IPS-NIHi7 (cell line): ENCODE data around the gene SAG.

Experiments
- DNase-seq: peaks from one replicate; pipeline ENCODE4 v3.0.0; 2012; ENCODE audit warnings: mixed read lengths; ENCODE audit errors: extremely low spot score

Gene SAG

DNA sequence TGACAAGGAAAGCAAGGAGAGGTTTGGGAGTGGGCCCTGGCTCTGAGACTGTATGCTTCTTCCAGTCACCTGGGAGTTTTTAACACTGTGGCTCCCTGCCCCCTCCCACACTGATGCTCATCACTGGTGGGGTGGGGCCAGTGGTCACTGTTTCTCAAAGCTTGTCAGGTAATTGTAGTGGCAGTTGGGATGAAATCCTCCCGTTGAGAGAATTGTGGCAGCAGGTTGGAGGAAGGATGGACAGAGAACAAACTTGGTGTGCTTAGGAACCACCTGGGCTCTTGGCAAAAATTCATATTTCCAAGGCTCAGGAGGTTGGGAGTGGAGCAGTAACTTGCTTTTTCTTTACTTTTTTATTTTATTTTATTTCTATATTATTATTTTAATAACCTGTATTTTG, 71.8 kb downstream of the SAG start:
- DNase-seq: no peak

DNA sequence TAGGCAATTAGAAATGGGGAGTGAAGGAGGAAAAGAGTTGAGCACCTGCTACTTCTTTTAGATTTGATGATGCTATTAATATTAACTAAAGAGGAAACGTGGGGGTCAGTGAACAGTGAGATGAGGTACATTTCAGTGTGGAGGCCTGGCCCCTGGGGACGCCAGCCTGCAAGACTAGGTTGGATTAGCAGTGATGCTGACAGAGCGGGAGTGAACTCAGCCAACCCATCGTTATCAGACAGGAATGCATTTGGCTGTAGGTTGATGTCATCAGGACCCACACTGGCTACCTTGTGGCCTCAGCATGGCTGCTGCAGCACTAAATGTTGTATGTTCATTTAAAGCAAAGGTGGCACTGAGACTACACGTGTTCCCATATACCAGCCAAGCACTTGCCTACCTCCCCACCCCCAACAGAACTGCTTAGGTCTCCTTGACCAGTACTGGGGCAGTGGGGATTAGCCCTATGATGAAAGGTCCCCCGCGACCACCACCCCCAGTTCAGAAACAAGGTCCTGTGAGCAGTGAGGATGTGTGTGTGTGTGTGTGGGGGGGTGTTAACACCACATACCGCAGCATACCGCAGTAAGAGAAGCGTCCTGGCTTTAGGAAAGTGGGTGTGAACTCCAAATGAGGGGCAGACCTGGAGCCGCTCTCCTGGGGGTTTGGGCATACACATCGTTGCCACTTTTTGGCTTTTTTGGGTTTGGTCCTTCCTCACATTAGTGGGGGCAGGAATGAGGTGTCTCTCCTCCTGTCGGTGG, 72.7 kb downstream of the SAG start:
- no peak for DNase-seq

GRCh38 chr2:233380995-233381637, 73.5 kb downstream of the SAG start:
- DNase-seq: no peak

GRCh38 chr2:233381638-233381995, 74.0 kb downstream of the SAG start:
- no peak for DNase-seq

GRCh38 chr2:233384015-233384414, 76.4 kb downstream of the SAG start:
- no peak for DNase-seq

DNA sequence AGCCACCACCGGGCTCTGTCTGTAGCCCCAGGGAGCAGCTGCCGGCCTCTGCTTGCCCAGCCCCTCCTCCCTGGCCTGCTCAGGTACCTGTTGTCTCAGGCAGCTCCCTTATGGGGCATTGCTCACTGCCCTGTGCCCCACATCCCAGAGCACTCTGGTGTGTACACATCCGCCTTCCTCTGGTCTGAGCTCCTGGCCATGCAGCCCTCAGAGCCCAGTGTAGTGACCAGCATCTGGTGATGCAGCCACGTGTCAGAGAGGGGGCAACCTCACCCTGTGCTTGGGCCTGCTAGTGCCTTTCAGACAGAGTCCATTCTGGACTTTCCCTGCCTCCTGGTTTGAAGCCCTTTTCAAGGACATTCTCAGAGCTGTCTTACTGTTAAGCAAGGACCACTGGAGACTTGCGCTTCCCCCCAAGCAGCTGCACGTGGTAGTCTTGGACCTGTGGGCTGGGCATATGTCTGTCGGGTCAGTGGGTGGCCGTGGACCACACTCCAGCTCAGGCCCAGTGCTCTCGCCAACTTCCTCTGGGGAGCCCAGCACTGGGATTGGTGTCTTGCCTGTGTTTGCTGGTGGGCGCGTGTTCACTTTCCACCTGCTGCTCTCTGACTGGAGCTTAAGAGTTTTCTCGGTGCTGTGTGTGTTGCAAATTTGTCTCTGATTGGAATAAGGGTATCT, 77.3 kb downstream of the SAG start:
- DNase-seq: no peak

DNA sequence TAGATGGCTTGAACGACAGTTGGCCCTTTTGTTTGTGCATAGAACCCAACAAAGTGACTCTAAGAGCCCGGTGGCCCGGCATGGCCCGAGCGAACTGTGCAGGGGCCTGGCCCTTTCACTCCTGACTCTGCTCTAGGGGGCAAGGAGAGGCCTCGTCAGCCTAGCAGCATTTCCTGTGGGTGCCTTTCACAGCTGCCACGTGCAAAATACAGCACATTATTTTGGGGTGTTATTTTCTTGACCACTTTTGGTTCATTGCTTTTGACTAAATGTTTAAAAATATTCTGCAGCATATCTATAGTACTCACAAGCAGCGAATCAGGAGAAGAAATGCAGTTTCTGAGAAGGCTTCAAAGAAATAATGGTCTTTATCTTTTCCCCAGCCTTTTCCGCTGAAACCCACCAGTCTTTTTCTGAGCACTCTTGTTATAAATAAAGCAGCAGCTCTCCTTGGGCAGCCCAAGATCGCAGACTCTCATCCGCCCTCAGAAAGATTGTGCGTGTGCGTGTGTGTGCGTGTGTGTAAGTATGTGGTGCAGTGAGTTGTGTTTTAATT, 78.0 kb downstream of the SAG start:
- DNase-seq: no peak

DNA sequence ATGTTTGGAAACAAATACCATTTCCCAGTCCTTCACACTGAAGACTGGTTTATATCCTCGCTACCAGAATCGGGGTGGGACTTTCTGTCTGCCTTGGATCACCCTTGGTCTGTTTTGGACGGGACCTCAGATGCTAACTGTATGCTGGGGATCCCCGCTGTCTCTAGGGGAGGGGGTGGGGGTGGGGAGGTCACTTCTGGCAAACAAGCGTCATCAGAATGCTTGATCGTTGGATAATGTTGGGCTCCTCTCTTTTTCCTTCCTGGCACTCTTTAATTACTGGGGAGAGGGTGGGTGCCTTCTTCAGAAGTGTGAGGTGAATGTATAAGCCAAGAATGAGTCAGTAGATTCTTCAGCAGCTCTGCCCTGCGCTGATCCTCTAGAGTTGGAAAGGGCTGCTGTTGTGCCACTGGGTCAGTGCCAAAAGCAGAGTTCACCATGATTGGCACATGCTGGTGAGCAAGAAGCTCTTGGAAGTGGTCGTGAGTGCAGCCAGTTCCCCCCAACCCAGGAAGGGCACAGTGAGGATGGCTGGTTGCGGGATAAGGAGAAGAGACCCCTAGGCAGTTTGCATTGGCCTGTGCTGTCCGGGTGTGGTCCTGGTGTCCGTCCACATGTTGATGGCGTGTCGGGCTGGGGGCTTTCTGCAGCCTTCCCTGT, 78.9 kb downstream of the SAG start:
- no peak for DNase-seq

DNA sequence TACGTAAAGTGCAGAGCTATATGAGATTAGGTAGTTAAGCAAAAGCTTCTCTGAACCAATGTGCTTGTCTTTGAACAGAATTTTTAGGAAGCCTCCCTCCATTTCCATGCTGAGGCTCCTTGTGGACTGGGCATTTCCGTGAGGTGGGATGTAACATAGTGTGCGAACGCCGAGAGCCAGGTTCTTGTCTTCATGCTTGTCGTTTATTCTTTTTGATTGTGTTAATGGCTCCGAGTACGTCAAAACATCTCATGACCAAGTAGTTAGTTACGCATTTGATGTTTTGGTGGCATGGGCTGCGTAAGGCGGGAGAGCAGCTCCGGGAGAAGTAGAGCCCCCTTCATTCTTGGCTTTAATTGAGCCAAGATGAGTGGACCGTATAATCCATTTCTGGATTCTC, 79.6 kb downstream of the SAG start:
- no peak for DNase-seq

DNA sequence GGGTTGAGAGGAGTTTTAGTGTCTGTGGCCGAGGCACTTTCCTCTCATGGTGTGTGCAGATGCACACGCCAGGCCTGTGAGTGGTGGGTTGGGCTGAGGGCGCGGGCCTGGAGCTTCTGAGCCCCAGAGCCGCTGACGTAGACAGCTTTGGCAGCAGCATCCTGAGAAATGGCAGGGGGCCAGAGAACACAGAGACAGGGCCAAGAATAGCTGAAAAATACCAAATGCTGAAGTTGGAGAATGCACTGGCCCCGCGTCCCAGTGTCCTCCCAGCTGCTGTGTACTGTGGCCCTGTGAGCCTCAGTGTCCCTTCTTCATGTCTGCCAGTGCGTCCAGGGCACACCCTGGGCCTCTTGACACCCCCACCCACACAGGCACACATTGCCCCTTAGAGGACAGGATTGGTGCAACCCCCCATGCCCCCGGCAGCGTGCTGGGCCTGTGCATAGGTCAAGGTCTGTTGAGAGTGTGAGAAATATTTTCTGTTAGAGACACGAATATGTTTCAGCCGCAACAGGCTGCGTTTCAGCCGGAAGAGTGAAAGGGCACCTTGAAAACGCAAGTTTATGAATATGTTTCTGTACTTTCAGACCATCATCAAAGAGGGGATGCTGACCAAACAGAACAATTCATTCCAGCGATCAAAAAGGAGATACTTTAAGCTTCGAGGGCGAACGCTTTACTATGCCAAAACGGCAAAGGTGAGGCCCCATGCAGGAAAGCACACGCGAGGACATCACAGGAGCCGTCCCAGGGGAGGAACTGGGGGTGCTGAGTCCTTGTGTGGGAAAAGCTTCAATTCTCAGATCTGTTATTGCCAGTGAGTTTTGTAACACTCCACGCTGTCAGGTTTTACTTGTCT, 80.3 kb downstream of the SAG start:
- DNase-seq: no peak

DNA sequence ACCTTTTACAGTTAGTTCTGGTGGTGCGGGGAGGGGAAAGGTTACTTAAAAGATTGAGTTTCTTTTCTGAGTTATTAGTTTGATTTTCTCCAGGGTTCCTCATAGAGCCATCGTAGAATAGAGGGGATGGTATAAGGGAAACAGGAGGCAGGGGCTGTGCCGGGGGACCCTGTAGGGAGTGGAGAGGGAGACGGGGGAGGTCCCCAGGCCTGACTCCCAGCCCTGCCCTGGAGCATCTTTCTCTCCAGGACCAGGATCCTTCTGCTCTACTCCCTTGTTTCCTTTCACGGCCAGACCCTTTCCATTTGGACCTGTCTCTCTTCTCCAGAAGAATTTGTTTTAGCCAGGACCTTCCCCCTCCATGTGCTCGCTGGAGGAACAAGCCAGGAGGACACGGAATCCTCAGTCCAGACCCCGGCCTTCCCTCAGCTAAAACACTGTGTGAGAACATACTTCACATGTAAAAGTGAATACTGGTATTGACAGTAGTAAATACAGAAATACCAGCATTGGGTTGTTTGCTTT, 82.0 kb downstream of the SAG start:
- no peak for DNase-seq

DNA sequence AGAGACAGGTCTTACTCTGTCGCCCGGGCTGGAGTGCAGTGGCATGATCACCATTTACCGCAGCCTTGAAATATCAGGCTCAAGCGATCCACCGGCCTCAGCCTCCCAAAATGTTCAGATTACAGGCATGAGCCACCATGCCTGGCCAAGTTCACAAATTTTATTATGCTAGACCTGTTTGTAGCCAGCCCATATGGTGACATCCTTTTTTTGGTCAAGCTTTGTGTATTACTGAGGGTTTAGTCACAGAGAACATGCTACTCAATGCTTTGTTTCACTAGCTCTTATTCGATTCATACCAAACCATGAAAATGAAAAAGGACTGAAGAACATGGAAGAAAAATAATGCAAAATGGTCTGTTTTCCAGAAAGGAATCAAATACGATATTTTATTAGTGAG, 88.1 kb downstream of the SAG start:
- DNase-seq: no peak
